MM.1S (cell line): ENCODE measurements around the gene PHF24.

ENCODE experiments used
- CTCF ChIP-seq: fragments of 300-600 bp; sonication (generic); IDR thresholded peaks from 2 replicates; pipeline ENCODE4 v1.5.1; 2016; ENCODE audit warnings: antibody characterized with exemption, low read length, mixed read lengths
- EZH2 ChIP-seq: fragments of 300-600 bp; sonication (generic); optimal IDR thresholded peaks from 2 replicates; pipeline ENCODE3; 2017; ENCODE audit warnings: low read depth, mild to moderate bottlenecking, antibody characterized with exemption, low read length, mixed read lengths
- EZH2phosphoT487 ChIP-seq: fragments of 300-600 bp; sonication (generic); IDR thresholded peaks from 2 replicates; pipeline ENCODE4 v1.6.1; 2018; ENCODE audit warnings: antibody characterized with exemption, low read length

GRCh38 chr9:34976441-34976840, 18.4 kb downstream of the PHF24 start:
- TF ChIP-seq CTCF (no peak), EZH2phosphoT487 (no peak), EZH2 (no peak)
